Activated CD8-positive, alpha-beta memory T cell treated with anti-CD3 and anti-CD28 coated beads, Interleukin-2, amount 10 ng/mL, durations not matched to agents 7 days and 5 days (primary cell): ENCODE results near the gene SSX2IP. TPM values are rescaled to one million over a fixed set of nuclear protein-coding genes. Genes with fewer than 3 reads are reported as not detected.

Experiments
- ATAC-seq: fragments of 150-1000 bp; cut with Tn5 transposase; one replicate; pipeline ENCODE4 v1.10.0; 2021; ENCODE audit warnings: moderate library complexity
- CTCF ChIA-PET: fragments of 350-600 bp; sonication (Branson Sonifier 250); formaldehyde crosslinking; loops from one replicate; lab custom pipeline; 2021; ENCODE audit warnings: antibody characterized with exemption; lab: Charles Lee
- DNase-seq: peaks from one replicate; pipeline ENCODE4 v3.0.0-alpha.2; 2020
- H3K27ac Mint-ChIP-seq: one replicate; pipeline ENCODE4 v1.8.0; 2021; ENCODE audit warnings: mild to moderate bottlenecking, mixed read lengths
- H3K27me3 Mint-ChIP-seq: one replicate; pipeline ENCODE4 v1.8.0; 2021; ENCODE audit warnings: mixed read lengths
- H3K36me3 Mint-ChIP-seq: one replicate; pipeline ENCODE4 v1.8.0; 2021; ENCODE audit warnings: mild to moderate bottlenecking, mixed read lengths
- H3K4me1 Mint-ChIP-seq: one replicate; pipeline ENCODE4 v1.8.0; 2021; ENCODE audit warnings: mixed read lengths
- H3K4me3 Mint-ChIP-seq: one replicate; pipeline ENCODE4 v1.8.0; 2021; ENCODE audit warnings: mild to moderate bottlenecking, moderate library complexity, mixed read lengths
- H3K9me3 Mint-ChIP-seq: one replicate; pipeline ENCODE4 v1.8.0; 2022; ENCODE audit warnings: low read depth, mixed read lengths
- total RNA-seq, 2 experiments: library from RNA; stranded (reverse); gene quantifications; one replicate each; pipeline ENCODE4 v1.2.3, GENCODE V29; 2021

Gene SSX2IP
- total RNA-seq, 2 experiments from 2014 or later: 14.1 to 14.5 TPM

GRCh38 chr1:84683508-84683907 is 6.8 kb downstream of the SSX2IP start:
- peaks cover 20% of the 10 kb centered on the region for H3K36me3 Mint-ChIP-seq
- CTCF ChIA-PET: interaction anchor here (1.1 to 2.0 kb wide), 2 partner anchors 8 to 16 kb away, joined by 3 to 5 read pairs; no protein-coding TSS in a partner anchor
- H3K27ac Mint-ChIP-seq: no peak overlapping the region
- peaks cover 21% of the 10 kb centered on the region for H3K4me1 Mint-ChIP-seq
- H3K4me3 Mint-ChIP-seq: no peak overlapping the region
- ATAC-seq: no peak
- DNase-seq: no peak
- H3K27me3 Mint-ChIP-seq: no peaks in the 10 kb centered on the region
- no peaks in the 10 kb centered on the region for H3K9me3 Mint-ChIP-seq

GRCh38 chr1:84682047-84682446 is 8.2 kb downstream of the SSX2IP start:
- H3K9me3 Mint-ChIP-seq: no peaks in the 10 kb centered on the region
- no peak overlapping the region for H3K27ac Mint-ChIP-seq
- peaks cover 30% of the 10 kb centered on the region for H3K36me3 Mint-ChIP-seq
- CTCF ChIA-PET: no interaction called here
- no peaks in the 10 kb centered on the region for H3K27me3 Mint-ChIP-seq
- peaks cover 12% of the 10 kb centered on the region for H3K4me1 Mint-ChIP-seq
- DNase-seq (no peak), ATAC-seq (no peak)
- no peak overlapping the region for H3K4me3 Mint-ChIP-seq

- Mint-ChIP-seq H3K4me1 (peaks cover 8% of the 10 kb centered on the region), H3K4me3 (no peak overlapping the region), H3K9me3 (no peaks in the 10 kb centered on the region), H3K27me3 (no peaks in the 10 kb centered on the region), H3K36me3 (peaks cover 26% of the 10 kb centered on the region), H3K27ac (no peak overlapping the region)
- CTCF ChIA-PET: interaction anchor here (1.6 kb wide), 1 partner anchor 12 kb away, joined by 3 read pairs; no protein-coding TSS in a partner anchor
- DNase-seq: no peak
- no peak for ATAC-seq
These were observed 12.7 kb downstream of the SSX2IP start for GRCh38 chr1:84677415-84678099.

GRCh38 chr1:84675631-84676030 is 14.6 kb downstream of the SSX2IP start:
- CTCF ChIA-PET: interaction anchor here (1.6 to 1.8 kb wide), 2 partner anchors 9 to 10 kb away, joined by 3 to 5 read pairs; no protein-coding TSS in a partner anchor
- H3K9me3 Mint-ChIP-seq: no peaks in the 10 kb centered on the region
- DNase-seq (no peak), ATAC-seq (no peak)
- no peak overlapping the region for H3K27ac Mint-ChIP-seq
- no peak overlapping the region for H3K4me3 Mint-ChIP-seq
- H3K27me3 Mint-ChIP-seq: no peaks in the 10 kb centered on the region
- peaks cover 24% of the 10 kb centered on the region for H3K36me3 Mint-ChIP-seq
- H3K4me1 Mint-ChIP-seq: peaks cover 9% of the 10 kb centered on the region

GRCh38 chr1:84675106-84675505 is 15.2 kb downstream of the SSX2IP start:
- Mint-ChIP-seq H3K9me3 (no peaks in the 10 kb centered on the region), H3K4me3 (no peak overlapping the region)

GRCh38 chr1:84674705-84675104 is 15.6 kb downstream of the SSX2IP start:
- Mint-ChIP-seq H3K27ac (no peak overlapping the region), H3K9me3 (no peaks in the 10 kb centered on the region), H3K36me3 (peaks cover 22% of the 10 kb centered on the region), H3K27me3 (no peaks in the 10 kb centered on the region), H3K4me3 (no peak overlapping the region), H3K4me1 (peaks cover 8% of the 10 kb centered on the region)
- no peak for ATAC-seq
- CTCF ChIA-PET: interaction anchor here (1.1 to 1.6 kb wide), 2 partner anchors 15 to 23 kb away, joined by 3 read pairs; no protein-coding TSS in a partner anchor
- no peak for DNase-seq

More at GRCh38 chr1:84675106-84675505, 15.2 kb downstream of the SSX2IP start:
- no peaks in the 10 kb centered on the region for H3K27me3 Mint-ChIP-seq
- DNase-seq: no peak
- ATAC-seq: no peak
- H3K4me1 Mint-ChIP-seq: peaks cover 8% of the 10 kb centered on the region
- CTCF ChIA-PET: interaction anchor here (1.1 to 1.8 kb wide), 3 partner anchors 9 to 23 kb away, joined by 3 to 5 read pairs (median 3); no protein-coding TSS in a partner anchor
- peaks cover 24% of the 10 kb centered on the region for H3K36me3 Mint-ChIP-seq
- H3K27ac Mint-ChIP-seq: no peak overlapping the region

GRCh38 chr1:84674021-84674420 is 16.2 kb downstream of the SSX2IP start:
- no peak for DNase-seq
- CTCF ChIA-PET: interaction anchor here (1.1 to 1.6 kb wide), 2 partner anchors 16 to 22 kb away, joined by 3 read pairs; no protein-coding TSS in a partner anchor
- ATAC-seq: no peak

GRCh38 chr1:84672080-84672854 is 18.0 kb downstream of the SSX2IP start:
- peaks cover 11% of the 10 kb centered on the region for H3K36me3 Mint-ChIP-seq
- H3K27me3 Mint-ChIP-seq: no peaks in the 10 kb centered on the region
- no peak for ATAC-seq
- CTCF ChIA-PET: interaction anchor here (0.7 kb wide), 1 partner anchor 9 kb away, joined by 3 read pairs; no protein-coding TSS in a partner anchor
- no peak overlapping the region for H3K27ac Mint-ChIP-seq
- H3K9me3 Mint-ChIP-seq: no peaks in the 10 kb centered on the region
- no peak overlapping the region for H3K4me3 Mint-ChIP-seq
- DNase-seq: no peak
- H3K4me1 Mint-ChIP-seq: peaks cover 8% of the 10 kb centered on the region

More at GRCh38 chr1:84674021-84674420, 16.2 kb downstream of the SSX2IP start:
- Mint-ChIP-seq H3K27ac (no peak overlapping the region), H3K36me3 (peaks cover 19% of the 10 kb centered on the region), H3K4me3 (no peak overlapping the region), H3K4me1 (peaks cover 8% of the 10 kb centered on the region), H3K27me3 (no peaks in the 10 kb centered on the region), H3K9me3 (no peaks in the 10 kb centered on the region)

- Mint-ChIP-seq H3K4me1 (peaks cover 8% of the 10 kb centered on the region), H3K27ac (no peak overlapping the region), H3K36me3 (peaks cover 6% of the 10 kb centered on the region), H3K9me3 (no peaks in the 10 kb centered on the region), H3K4me3 (no peak overlapping the region), H3K27me3 (no peaks in the 10 kb centered on the region)
- DNase-seq (no peak), ATAC-seq (no peak)
- CTCF ChIA-PET: no interaction called here
These were observed 20.4 kb downstream of the SSX2IP start for GRCh38 chr1:84669831-84670230.

- Mint-ChIP-seq H3K27ac (no peak overlapping the region), H3K4me1 (peaks cover 8% of the 10 kb centered on the region), H3K9me3 (no peaks in the 10 kb centered on the region), H3K4me3 (no peak overlapping the region), H3K27me3 (no peaks in the 10 kb centered on the region), H3K36me3 (peaks cover 6% of the 10 kb centered on the region)
- DNase-seq: no peak
- CTCF ChIA-PET: no interaction called here
- no peak for ATAC-seq
These were observed 22.1 kb downstream of the SSX2IP start for GRCh38 chr1:84668185-84668584.

- no peaks in the 10 kb centered on the region for H3K9me3 Mint-ChIP-seq
- H3K36me3 Mint-ChIP-seq: peaks cover 8% of the 10 kb centered on the region
- DNase-seq (no peak), ATAC-seq (no peak)
- H3K4me3 Mint-ChIP-seq: no peak overlapping the region
- no peaks in the 10 kb centered on the region for H3K27me3 Mint-ChIP-seq
- H3K4me1 Mint-ChIP-seq: no peaks in the 10 kb centered on the region
- no peak overlapping the region for H3K27ac Mint-ChIP-seq
- CTCF ChIA-PET: interaction anchor here (1.3 to 1.4 kb wide), 2 partner anchors 11 to 88 kb away, joined by 3 read pairs; no protein-coding TSS in a partner anchor
These were observed 24.5 kb downstream of the SSX2IP start for GRCh38 chr1:84665703-84666317.

- DNase-seq: no peak
- peaks cover 22% of the 10 kb centered on the region for H3K36me3 Mint-ChIP-seq
- H3K4me3 Mint-ChIP-seq: no peak overlapping the region
- H3K9me3 Mint-ChIP-seq: no peaks in the 10 kb centered on the region
- peaks cover 6% of the 10 kb centered on the region for H3K4me1 Mint-ChIP-seq
- H3K27me3 Mint-ChIP-seq: no peaks in the 10 kb centered on the region
- no peak for ATAC-seq
- no peak overlapping the region for H3K27ac Mint-ChIP-seq
- CTCF ChIA-PET: no interaction called here
These were observed 37.1 kb downstream of the SSX2IP start for GRCh38 chr1:84653130-84653677.

GRCh38 chr1:84644472-84644871 is 45.8 kb downstream of the SSX2IP start:
- Mint-ChIP-seq H3K36me3 (peaks cover 8% of the 10 kb centered on the region), H3K4me3 (no peak overlapping the region), H3K4me1 (no peaks in the 10 kb centered on the region), H3K9me3 (no peaks in the 10 kb centered on the region), H3K27me3 (no peaks in the 10 kb centered on the region), H3K27ac (no peak overlapping the region)
- DNase-seq (no peak), ATAC-seq (no peak)
- CTCF ChIA-PET: no interaction called here
